Left forelimb (tissue), 1 donor: ENCODE results near the gene ARHGEF6.

Experiments used
- DNase-seq: peaks from one replicate; pipeline ENCODE4 v3.0.0-alpha.2; 2018; ENCODE audit warnings: low spot score

Gene ARHGEF6

DNA sequence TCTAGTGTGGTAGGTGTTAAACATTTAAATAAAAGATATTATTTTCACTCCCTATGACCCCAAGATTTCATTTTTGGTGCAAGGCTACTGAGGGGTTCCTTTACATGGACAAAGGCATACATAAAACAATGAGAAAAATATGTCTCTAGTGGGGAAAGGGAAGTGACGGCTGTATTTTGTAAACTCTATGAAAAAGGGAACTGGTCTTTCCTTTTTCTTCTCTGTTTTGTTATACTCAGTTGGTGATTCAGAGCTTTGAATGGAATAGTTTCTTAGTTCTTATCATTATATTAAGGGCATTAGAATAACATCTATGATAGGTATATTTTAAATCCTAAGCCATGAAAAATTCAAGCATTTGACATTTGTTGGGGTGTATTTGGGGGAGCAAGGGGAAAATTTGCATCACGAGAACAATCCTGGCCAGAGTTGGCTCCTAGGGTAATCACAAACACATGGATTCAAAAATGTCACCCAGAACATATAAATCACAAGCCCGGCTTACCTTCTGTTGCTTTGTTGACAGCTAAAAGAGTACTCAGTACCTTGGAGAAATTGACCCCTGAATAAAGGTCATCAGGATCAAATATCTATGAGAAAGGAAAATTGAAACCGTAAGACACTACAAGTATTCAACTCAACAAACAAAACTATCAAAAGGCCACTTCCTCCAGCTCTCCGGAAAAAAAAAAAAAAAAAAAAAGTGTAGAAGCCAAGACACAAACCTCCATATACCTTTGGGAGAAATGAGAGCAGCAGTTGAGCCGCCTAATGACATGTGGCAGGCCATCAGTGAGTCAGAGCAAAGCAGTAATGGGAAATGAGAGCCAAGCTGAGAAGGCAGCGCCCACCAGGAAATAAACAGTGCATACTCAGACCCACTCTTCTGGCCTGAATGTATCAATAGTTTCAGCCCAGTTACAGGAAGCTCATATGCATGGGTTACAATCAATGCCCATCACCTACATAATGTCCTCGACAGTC, 33.4 kb downstream of the ARHGEF6 start:
- DNase-seq: no peak

DNA sequence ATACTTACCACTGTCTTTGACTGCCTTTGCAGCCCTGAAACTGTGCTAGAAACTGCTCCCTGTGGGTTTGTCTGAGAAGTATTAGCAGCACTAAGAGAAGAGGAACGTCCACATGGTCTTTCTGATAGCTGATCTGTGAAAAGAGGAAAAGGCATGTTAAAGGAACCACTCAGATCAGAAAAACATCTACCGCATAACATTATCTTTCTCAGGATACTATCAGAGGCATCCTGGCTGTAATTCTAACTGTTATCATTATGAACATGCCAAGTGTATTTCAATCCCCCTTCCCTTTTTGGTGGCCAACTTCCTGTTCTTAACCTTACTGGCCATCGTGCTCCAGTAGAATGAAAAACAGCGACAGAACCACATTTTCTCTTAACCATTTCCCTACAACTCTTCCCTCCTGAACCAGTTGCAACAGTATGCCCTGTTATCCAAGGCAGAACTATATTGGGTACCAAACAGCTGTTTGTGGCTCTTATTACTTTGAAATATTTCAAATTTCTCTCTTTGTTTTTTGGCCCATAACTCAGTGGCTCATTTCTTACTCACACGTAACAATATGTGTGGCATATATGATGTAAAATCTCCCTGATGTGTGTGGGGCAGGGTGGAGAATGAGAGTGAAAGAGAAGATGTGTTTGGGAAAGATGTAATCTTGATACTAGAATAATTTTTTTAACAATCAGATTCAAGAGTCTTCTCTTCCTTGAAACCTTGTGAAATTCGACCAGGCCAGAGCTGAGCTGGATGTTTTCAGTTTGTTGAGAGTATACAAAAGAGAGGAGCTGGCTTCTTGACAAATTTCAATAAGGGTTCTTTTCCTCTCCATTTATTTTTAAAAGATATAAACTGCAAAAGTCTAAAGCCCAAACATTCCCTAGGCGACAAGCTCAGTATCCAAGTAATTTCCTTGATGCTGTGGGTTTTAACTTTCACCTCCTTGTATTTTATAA, 35.2 kb downstream of the ARHGEF6 start:
- DNase-seq: no peak

DNA sequence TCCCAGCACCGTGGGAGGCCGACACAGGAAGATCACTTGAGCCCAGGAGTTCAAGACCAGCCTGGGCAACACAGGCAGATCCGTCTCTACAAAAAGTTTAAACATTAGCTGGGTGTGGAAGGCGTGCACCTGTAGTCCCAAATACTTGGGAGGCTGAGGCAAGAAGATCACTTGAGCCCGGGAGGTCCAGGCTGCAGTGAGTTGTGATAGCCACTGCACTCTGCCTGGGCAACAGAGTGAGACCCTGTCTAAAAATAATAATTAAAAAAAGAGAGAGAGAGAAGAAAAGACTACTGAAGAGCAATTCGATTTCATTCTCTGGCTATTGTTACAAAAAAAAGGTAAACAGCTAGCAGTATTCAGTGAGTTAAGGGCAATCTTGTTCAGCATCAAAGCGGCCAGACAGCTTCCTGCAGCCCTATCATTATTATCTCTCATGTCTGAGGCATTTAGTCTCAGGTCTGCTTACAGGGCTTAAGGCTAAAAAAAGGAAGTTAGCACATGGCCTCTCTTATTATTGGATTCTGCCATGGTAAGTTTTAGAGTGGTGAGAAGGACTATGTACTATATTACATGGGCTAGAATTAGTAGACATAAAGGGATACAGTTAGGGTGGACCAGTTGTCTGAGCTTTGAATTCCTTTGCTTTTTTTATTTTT, 37.9 kb downstream of the ARHGEF6 start:
- DNase-seq: no peak

DNA sequence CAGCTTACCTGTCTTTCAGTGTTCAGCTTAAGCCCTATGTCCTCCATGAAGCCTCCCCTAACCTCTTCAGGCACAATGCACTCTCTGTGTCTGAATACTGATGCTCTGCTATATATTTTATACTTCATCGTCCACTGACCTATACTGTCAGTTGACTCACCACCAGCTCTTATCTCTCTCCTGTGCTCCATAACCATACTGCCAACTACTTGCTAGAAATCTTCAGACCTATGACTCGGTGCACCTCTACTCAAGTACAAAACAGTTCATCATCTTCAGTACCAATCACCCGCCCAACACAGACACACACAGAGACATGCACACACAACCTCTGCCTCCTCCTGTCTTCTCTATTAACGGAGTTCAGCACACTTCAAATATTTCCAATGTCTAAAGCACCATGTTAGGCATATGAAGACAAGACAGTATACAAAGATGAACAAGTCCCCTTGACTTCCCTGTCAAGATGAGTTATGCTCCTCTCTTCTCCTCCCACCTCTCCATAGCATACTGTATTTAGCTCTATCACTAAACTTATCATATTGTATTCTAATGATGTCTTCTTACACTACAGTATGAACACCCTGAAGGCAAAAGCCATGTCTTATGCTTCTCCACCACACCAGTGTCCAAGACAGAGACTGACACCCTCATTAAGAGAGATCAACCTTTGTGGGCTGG, 42.5 kb downstream of the ARHGEF6 start:
- DNase-seq: no peak

DNA sequence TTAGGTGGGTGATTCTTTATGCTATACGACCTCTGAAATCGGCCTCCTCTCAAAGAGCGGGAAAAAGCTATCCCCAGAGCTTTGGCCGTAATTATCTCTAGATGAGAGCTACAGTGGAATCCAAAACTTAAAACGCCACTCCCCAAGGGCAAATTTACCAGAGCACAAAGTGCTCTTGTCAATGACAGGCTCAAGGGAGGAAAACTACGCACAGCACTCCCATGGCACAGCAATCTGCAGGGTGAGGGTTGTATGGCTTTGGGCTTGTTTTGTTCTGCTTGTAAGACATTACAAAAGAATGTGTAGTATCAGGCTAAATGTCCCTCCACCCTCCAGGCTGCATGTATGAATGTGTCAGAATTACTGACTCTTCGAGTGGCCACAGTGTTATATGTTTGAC, 44.0 kb downstream of the ARHGEF6 start:
- DNase-seq: no peak

DNA sequence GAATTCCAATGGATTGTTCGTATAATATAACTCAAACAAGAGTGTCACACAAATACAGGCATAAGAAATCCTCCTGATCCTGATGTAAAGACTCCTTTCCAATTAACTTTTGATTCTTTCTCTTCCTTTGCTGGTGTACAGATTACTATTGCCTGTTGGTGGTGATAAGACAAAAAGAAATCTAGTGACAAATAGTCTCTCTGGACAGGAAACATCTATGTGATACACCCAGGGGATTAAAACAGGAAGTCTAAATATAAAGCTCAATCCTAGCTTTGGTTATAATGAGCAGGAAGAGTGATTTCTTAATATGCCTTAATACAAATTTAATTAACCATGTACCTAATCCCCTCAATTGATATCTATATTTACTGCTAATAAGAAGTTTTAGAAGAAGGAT, 45.1 kb downstream of the ARHGEF6 start:
- DNase-seq: no peak

DNA sequence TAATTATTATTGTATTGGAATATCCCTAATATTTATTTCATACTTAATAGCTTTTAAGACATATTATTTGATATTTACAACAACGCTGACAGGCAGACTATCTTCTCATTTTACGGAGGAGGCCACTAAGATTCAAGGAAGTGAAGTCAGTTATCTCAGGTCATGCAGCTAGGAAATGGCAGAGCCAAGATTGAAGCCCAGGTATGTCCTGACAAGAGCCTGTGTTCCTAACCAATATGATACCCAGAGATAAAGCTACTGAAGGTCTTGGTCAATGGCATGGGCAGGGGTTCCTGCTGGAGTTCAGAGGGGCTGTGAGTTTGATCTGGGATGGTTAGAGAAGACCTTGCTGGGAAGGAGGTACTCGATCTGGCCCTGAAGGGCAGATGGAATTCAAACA, 47.1 kb downstream of the ARHGEF6 start:
- no peak for DNase-seq

DNA sequence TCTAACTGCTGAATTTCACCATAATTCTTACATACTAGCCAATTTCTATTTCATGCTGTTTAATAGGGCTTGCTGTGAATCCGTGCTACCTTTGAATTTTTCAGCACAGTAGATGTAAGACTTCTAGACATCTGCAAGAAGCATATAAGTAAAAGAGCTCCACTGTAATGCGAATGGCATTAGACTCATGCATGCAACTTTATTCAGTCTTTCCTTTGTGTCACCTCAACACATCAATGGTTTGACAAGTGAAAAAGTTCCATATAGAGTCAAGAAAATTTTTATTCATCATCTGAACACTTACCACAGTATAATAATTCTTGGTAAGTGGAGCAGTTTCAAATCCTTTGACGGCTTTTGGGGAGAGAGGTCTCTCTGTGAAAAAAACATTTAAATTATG, 48.9 kb downstream of the ARHGEF6 start:
- no peak for DNase-seq

DNA sequence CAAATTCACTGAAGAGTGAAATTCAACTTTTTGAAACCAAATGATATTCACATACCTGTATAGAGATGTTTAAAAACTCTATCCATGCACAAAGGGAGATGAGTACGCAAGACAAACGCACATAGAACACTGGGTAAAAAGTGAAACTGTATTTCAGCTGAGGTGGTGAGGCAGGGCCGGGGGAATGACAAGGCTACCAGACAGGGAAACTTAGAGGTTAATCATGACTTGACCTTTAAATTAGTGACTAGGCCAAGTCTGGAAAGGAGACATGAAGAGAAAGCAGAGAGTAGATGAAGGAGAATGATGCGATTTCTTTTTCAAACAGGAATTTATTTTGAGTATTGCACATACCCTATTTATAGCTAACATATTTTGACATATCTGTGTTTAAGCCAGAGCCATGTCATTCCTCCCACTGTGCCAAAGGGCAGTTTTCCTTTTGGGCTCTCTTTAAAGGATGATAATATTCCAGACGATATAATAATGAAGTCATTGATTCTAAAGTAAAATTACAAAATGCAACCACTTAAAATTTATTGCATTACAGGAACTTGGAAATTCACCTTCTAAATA, 49.4 kb downstream of the ARHGEF6 start:
- no peak for DNase-seq

DNA sequence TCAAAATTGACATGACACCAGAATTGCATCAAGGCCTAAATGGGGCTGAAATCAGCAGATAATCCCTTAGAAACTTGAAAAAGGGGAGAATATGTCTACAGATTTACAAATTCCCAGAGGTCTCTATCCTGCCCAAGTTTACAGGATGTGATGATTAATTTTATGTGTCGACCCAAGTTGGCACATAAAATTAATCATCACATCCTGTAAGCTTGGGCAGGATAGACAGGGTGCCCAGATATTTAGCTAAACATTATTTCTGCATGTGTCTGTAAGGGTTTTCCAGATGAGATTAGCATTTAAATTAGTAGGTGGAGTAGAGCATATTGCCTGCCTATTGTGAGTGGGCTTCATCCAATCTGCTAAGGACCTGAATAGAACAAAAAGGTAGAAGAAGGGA, 52.3 kb downstream of the ARHGEF6 start:
- DNase-seq: no peak

DNA sequence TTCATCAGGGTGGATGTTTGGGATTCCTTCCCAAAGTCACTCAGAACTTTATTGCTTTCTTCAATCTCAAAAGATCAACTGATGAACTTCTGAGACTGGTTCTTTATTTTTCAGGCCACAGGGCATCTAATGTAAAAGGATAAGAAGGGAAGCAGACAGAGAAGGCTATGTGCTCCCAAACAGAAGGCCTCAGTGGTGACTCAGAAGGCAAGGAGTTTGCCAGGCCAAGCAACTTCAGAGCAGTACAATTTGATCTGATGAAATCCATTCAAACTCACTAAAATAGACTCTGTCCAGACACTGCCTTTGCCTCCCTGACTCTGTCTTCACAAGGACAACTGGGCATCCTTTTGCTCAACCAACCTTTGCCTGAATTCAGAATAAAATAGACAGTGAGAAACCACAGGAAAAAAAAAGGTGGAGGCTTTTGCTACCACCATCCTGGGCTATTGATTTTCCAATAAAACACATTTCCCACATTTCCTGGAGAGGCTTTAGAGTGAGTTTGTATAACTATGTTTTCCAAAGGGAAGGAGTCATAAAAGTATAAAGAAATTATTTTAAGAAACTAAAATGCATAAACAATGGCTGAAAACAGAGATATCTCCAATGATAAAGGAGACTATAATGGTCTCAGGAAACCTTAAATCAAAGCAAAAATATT, 55.2 kb downstream of the ARHGEF6 start:
- no peak for DNase-seq

DNA sequence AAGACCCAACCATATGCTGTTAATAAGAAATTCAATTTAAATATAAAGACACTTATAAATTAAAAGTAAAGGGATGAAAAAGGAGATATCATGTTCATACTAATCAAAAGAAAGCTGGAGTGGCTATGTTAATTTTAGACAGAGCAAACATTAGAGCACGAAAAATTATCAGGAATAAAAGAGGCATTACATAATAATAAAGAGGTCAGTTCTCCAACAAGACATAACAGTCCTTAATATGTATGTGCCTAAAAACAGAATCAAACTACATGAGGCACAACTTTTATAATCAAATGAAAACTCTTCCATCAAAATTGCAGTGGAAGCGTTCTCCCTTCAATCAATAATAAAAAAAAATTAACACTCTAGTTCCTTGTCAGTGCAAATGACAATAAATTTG, 62.6 kb downstream of the ARHGEF6 start:
- no peak for DNase-seq

DNA sequence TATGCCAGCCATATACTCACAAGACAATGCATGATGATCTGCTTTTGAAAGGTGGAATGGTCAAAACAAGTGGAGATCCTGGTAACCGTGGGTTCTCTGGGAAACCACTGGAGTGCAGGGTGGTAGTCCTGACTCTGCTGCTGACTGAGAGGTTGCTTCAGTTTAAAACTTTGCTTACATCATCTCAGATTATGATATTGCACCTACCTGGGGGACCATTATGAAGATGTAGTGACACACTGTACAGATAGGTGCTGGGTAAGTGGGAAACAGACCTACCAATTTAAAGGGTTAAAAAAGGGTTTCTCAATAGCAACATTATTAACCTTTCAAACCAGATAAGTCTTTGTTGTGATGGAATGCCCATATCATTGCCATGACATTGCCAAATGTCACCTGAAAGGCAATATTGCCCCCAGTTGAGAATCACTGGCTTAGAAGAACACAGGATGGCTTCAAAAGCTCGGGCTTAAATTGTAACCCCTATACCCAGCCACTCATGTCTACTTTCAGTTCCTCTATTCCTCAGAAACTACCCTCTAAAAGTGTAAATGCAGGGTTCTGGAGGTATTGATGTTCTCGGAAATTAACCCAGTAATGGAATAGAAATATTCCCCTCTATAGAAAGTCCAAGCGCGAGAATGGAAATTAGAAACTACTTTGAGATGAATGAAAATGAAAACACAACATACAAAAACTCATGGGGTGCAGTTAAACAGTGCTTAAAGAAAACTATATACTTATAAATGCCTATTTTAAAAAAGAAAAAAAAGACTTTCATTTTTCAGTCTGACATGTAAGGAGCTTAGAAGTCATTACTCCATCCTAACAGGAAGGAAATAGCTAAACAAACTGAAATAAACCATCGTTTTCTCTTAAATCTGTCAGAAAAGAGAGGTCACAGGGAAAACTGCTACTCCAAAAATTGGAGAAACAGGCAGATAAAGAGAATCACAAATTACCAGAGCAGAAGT, 65.8 kb downstream of the ARHGEF6 start:
- DNase-seq: no peak

DNA sequence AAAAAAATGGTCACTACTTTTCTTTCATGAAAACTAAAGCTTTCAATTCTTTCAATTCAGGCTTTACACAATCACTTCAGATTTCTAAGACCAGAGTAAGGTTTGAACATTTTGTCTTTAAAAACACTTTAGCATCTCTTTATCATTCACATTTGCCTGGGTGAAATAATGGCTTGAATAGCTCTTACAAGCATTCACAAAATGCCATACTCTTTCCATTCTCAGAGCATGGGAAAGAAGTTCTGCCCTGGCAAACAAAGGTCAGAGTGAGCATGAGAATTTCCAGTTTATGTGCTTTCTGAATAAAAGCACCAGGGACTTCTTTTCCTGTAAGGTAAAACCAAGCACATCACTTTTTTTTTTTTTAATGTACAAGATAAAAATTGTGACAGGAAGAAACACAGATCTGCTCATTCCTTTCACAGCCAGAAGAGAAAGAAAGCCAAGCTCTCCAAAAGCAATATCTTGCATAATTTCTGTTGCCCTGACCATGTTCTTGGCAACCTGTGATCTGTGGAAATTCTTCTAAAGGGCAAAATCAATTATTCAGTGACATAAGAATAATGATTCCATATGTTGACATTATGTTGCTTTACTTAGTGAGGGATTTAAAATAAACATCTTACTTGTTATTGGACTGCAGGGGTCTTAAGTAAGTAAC, 68.0 kb downstream of the ARHGEF6 start:
- DNase-seq: no peak

DNA sequence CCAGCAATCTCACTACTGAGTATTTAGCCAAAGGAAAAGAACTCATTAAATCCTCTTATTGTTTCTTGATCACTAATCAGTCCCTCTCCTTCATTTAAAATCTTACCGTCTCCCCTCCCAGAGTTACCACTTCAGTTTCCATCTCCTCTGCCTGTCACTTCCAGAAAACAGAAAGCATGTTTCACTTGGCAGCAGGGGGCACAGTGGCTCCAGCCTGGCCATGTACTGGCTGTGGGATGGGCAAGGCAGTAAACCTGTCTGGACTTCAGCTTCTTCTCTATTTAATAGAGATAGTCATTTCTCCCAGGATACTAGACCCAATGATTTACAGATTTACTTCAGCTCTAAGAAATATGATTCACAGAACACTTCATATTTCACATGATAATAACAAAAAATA, 69.6 kb downstream of the ARHGEF6 start:
- no peak for DNase-seq

DNA sequence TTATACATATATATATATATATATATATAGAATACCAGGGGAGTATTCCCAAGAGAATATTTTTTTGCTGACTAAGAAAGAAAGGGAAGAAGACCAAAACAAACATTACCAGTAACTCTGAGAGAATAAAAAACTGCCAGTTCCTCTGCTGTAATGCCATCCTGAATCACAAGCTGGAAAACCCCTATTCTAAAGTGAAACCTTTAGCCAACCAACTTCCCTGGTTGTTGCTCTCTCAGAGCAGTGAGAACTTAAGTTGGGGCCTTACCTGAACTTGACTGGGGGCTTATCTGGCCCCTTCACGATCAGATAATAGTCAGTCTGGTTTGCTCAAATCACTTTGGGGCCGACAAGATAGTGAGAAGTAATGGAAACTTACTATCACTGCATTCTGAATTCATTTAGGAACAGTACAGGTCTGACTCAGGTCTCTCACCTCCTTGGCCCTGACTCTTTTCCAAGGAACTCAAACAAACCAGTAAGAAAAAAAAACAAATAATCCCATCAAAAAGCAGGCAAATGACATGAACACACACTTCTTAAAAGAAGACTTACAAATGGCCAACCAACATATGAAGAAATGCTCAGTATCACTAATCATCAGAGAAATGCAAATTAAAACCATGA, 70.3 kb downstream of the ARHGEF6 start:
- no peak for DNase-seq

DNA sequence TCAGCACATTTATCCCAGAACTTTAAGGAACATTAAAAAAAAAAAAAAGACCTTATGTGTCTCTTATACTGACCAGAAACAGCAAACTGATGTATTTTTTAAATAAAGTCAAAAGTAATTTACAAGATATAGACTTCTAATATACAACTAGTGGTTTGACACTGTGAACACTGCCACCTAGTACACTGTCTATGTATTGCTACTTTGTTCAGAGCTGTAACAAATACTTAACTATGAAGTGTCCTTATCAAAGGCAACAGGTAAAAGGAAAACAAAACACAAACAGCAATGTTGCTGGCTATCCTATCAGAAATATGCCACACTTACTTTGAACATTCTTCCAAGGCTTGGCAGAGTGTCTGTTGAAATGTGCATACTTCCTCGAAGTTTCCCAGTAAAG, 72.4 kb downstream of the ARHGEF6 start:
- no peak for DNase-seq

DNA sequence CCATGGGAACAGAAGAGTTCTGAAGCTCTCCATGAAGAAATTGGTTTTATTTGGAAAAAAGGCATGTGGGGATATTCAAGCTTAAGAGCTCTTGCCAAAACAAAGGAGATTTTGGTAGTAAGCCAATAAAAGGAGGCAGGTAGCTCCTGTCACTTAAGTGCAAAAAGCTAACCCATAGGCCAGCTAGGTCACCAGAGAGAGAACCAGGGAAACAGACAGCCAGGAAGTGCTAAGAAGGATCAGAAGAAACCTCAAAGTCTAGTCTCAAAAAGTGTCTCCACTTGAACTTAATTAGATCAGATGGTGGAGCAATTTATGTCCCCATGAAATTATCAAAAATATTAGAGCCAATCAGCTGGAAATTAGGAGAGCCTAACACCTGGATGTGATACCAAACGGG, 83.6 kb downstream of the ARHGEF6 start:
- no peak for DNase-seq
